Natural killer cell (primary cell): ENCODE results near the gene SPAG9. TPM values are rescaled to one million over a fixed set of nuclear protein-coding genes. Genes with fewer than 3 reads are reported as not detected.
"Not testable (repeated sequence)": the region's sequence is repeated elsewhere in the genome, so short reads cannot be mapped to it uniquely, and the experiment has no call there.

Source experiments
- ATAC-seq, 3 donors: fragments of 150-1000 bp in 2 of 3; fragments of 200-7000 bp in 1 of 3; cut with Tn5 transposase; 1 replicate in 1 of 3; 2 replicates in 2 of 3; pipeline ENCODE4 v1.10.0; 2021; ENCODE audit warnings: mild to moderate bottlenecking in 2 of 3, moderate library complexity in 2 of 3
- DNase-seq, 2 donors: peaks; one replicate each; pipeline versions ENCODE4 v3.0.0 to v3.0.0-alpha.2; 2013 to 2021; ENCODE audit warnings: mixed read lengths in 1 of 2
- H3K27ac ChIP-seq: one replicate; pipeline ENCODE4 v1.5.1; 2013; ENCODE audit warnings: mild to moderate bottlenecking, low read length
- H3K27me3 ChIP-seq: one replicate; pipeline ENCODE4 v1.6.1; 2013; ENCODE audit warnings: low read length; ENCODE audit not compliant: control insufficient read depth, insufficient read depth
- H3K36me3 ChIP-seq: one replicate; pipeline ENCODE4 v1.6.1; 2013; ENCODE audit warnings: low read length; ENCODE audit not compliant: control insufficient read depth, insufficient read depth
- H3K4me1 ChIP-seq: one replicate; pipeline ENCODE4 v1.6.1; 2013; ENCODE audit warnings: low read length; ENCODE audit not compliant: control insufficient read depth, insufficient read depth
- H3K4me3 ChIP-seq: one replicate; pipeline ENCODE4 v1.5.1; 2013; ENCODE audit warnings: low read length
- H3K9me3 ChIP-seq: one replicate; pipeline ENCODE4 v1.6.1; 2013; ENCODE audit warnings: low read length; ENCODE audit not compliant: control insufficient read depth, insufficient read depth
- H3K27ac Mint-ChIP-seq, 2 donors: one replicate each; pipeline ENCODE4 v1.8.0; 2022; ENCODE audit warnings: mild to moderate bottlenecking in 2 of 2, mixed read lengths in 2 of 2, moderate library complexity in 1 of 2
- H3K27me3 Mint-ChIP-seq, 2 donors: one replicate each; pipeline ENCODE4 v1.8.0; 2022; ENCODE audit warnings: low read depth in 2 of 2, mixed read lengths in 2 of 2
- H3K36me3 Mint-ChIP-seq: one replicate; pipeline ENCODE4 v1.8.0; 2022; ENCODE audit warnings: mixed read lengths
- H3K4me1 Mint-ChIP-seq, 2 donors: one replicate each; pipeline ENCODE4 v1.8.0; 2022; ENCODE audit warnings: mixed read lengths in 2 of 2
- H3K4me3 Mint-ChIP-seq: one replicate; pipeline ENCODE4 v1.8.0; 2022; ENCODE audit warnings: mild to moderate bottlenecking, moderate library complexity, mixed read lengths
- H3K9me3 Mint-ChIP-seq, 2 donors: one replicate each; pipeline ENCODE4 v1.8.0; 2022; ENCODE audit warnings: mixed read lengths in 2 of 2
- CTCF ChIP-seq: fragments of 200-600 bp; IDR thresholded peaks from one replicate; pipeline ENCODE4 v1.8.0; 2022; ENCODE audit warnings: antibody characterized with exemption
- WGBS: methylation state at CpG from one replicate; pipeline ENCODE4 v1.1.7; 2013; ENCODE audit warnings: missing lambda C conversion rate; ENCODE audit not compliant: insufficient coverage; 5-methylcytosine and 5-hydroxymethylcytosine counted together
- intact Hi-C: fragments of 100-400 bp; cut with micrococcal nuclease; formaldehyde crosslinking; loops from one replicate; pipeline ENCODE4 v1.14.2; 2022
- total RNA-seq, 4 donors: library from RNA; stranded (reverse); fragments of 120-200 nt in 1 of 4; gene quantifications; one replicate each; pipeline versions ENCODE4 v1.2.3 to v1.2.4, GENCODE V29; 2013 to 2022

The SPAG9 gene
- total RNA-seq, 3 donors from 2014 or later (not counting 1 experiment from before 2014, with no cell fraction given): 78.1 to 91.7 (median 90.3) TPM

GRCh38 chr17:51083981-51084380 lies 36.7 kb downstream of the SPAG9 start:
- H3K36me3 Mint-ChIP-seq: no peaks in the 10 kb centered on the region
- H3K4me3 Mint-ChIP-seq: no peak overlapping the region
- H3K9me3 ChIP-seq: no peaks in the 10 kb centered on the region
- ATAC-seq (no peak), DNase-seq (no peak)
- peaks cover 3% of the 10 kb centered on the region for H3K36me3 ChIP-seq
- 100% methylated on average over 1 of the region's 1 CpG for WGBS
- H3K27ac ChIP-seq: no peak overlapping the region
- H3K27me3 ChIP-seq: no peaks in the 10 kb centered on the region
- no peak overlapping the region for H3K27ac Mint-ChIP-seq
- H3K4me3 ChIP-seq: no peak overlapping the region
- no peak for TF ChIP-seq CTCF
- peaks cover 5 to 35% of the 10 kb centered on the region in 2 donors for H3K4me1 Mint-ChIP-seq
- H3K4me1 ChIP-seq: peaks cover 3% of the 10 kb centered on the region
- intact Hi-C loops: no loop called here
- no peaks in the 10 kb centered on the region for H3K9me3 Mint-ChIP-seq
- no peaks in the 10 kb centered on the region for H3K27me3 Mint-ChIP-seq

- H3K27ac Mint-ChIP-seq, H3K9me3 ChIP-seq, H3K27me3 ChIP-seq, H3K27ac ChIP-seq, intact Hi-C loops, H3K27me3 Mint-ChIP-seq, H3K4me3 ChIP-seq, H3K36me3 Mint-ChIP-seq, H3K9me3 Mint-ChIP-seq, H3K36me3 ChIP-seq, ATAC-seq, DNase-seq, H3K4me3 Mint-ChIP-seq, H3K4me1 ChIP-seq: not testable (repeated sequence)
- peaks cover 5 to 35% of the 10 kb centered on the region in 2 donors for H3K4me1 Mint-ChIP-seq
- WGBS: 96% methylated on average over 4 of the region's 7 CpGs
Observed at GRCh38 chr17:51083364-51083763, 37.3 kb downstream of the SPAG9 start.

GRCh38 chr17:51079049-51079448 lies 41.6 kb downstream of the SPAG9 start:
- Mint-ChIP-seq H3K9me3 (no peaks in the 10 kb centered on the region), H3K36me3 (no peaks in the 10 kb centered on the region), H3K27ac (no peak overlapping the region), H3K27me3 (no peaks in the 10 kb centered on the region), H3K4me1 (peaks cover 5 to 31% of the 10 kb centered on the region in 2 donors), H3K4me3 (no peak overlapping the region)
- H3K36me3 ChIP-seq: peaks cover 17% of the 10 kb centered on the region
- no peaks in the 10 kb centered on the region for H3K27me3 ChIP-seq
- H3K4me1 ChIP-seq: no peaks in the 10 kb centered on the region
- no peak overlapping the region for H3K4me3 ChIP-seq
- no peak overlapping the region for H3K27ac ChIP-seq
- H3K9me3 ChIP-seq: no peaks in the 10 kb centered on the region
- ATAC-seq (no peak), DNase-seq (no peak)
- TF ChIP-seq CTCF: no peak
- WGBS: 97% methylated on average over 5 of the region's 5 CpGs
- intact Hi-C loops: no loop called here

- Histone ChIP-seq H3K4me3 (no peak overlapping the region), H3K27me3 (no peaks in the 10 kb centered on the region), H3K27ac (no peak overlapping the region), H3K9me3 (no peaks in the 10 kb centered on the region), H3K36me3 (peaks cover 17% of the 10 kb centered on the region), H3K4me1 (no peaks in the 10 kb centered on the region)
- Mint-ChIP-seq H3K27ac (no peak overlapping the region), H3K27me3 (no peaks in the 10 kb centered on the region), H3K4me3 (no peak overlapping the region), H3K36me3 (no peaks in the 10 kb centered on the region), H3K9me3 (no peaks in the 10 kb centered on the region), H3K4me1 (peaks cover 5 to 26% of the 10 kb centered on the region in 2 donors)
- WGBS: 98% methylated on average over 5 of the region's 5 CpGs
- DNase-seq (no peak), ATAC-seq (no peak)
- intact Hi-C loops: no loop called here
- no peak for TF ChIP-seq CTCF
Observed at GRCh38 chr17:51078009-51078592, 42.6 kb downstream of the SPAG9 start.
